HG03571 (cell line): ENCODE data around the gene CCNK.
A peak's percentile ranks its signal among the peaks of the same experiment; 100 is the strongest.

Experiments
- ATAC-seq: cut with Tn5 transposase; IDR thresholded peaks from one replicate; pipeline ENCODE4 v1.9.1; 2021; ENCODE audit not compliant: unreplicated experiment

Gene CCNK

DNA sequence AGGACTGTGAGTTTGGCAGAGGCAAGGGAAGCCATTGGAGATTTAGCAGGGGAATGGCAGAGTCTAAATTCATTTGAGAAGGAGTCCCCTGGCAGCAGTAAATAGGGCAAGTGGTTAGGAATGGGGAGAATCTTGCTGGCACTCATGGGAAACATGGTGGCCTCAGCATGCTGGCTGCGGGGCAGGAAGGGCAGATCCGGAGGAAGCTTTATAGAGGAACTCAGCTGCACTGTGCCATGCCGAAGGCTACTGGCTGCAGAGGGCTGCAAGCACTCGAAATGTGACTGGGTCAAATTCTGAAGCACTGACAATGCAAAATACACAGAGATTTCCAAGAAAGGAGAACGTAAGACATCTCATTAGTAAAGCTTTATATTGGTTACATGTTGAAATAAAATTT is 23.9 kb downstream of the CCNK start:
- ATAC-seq: no peak

DNA sequence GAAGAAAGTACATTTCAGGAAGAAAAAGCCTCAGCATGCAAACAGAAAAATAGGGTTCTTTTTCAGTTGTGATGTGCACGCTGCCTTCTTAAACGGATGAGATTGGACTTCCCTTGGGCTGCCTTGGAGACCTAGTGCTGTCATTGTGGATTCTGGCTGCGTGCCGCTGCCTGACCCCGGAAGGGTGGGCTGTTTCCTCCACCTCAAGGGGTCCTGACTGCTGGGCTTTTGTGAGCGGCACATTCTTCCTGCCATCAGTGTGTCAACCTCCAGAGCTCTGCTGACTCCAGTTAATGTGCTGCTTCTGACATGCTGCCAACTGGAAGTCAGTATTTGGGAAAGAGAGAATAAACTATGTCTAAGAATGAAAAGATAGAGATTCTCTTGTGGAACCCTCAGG is 25.1 kb downstream of the CCNK start:
- ATAC-seq: no peak

DNA sequence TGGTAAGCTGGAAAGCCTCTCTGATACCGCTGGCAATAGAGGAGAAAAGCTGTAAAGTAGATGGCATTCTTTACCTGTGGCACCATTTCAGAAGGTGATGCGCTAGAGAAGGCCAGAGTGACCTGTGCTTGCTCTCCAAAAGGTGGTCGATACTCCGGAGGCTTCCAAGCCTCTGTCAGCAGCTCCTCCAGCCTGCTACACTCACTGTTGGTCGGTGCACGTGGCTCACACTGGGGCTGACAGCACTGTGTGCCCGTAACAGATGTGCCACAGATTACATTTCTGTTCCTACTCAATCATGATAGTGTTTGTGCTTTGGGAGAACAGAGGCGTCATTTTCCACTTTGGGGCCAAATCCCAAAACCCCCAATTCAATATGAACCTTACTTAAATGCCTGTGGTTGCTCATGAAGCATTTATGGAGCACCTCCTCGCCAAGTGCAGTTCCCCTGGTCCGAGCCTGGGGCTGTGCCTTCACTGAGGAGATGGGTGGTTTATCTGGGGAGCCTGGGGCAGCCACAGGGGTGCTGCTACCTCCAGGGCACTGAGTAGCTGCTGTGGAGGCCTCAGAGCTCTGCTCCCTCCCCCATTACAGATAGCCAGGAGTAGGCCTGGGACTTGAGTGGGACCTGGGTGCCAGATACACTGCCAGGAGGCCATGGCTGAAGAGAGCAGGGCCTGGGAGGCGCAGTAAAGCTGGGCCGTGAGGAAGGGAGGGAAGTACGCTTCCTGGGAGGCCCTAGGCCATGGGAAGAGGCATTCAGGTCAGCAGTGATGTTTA is 26.8 kb downstream of the CCNK start:
- ATAC-seq: no peak

DNA sequence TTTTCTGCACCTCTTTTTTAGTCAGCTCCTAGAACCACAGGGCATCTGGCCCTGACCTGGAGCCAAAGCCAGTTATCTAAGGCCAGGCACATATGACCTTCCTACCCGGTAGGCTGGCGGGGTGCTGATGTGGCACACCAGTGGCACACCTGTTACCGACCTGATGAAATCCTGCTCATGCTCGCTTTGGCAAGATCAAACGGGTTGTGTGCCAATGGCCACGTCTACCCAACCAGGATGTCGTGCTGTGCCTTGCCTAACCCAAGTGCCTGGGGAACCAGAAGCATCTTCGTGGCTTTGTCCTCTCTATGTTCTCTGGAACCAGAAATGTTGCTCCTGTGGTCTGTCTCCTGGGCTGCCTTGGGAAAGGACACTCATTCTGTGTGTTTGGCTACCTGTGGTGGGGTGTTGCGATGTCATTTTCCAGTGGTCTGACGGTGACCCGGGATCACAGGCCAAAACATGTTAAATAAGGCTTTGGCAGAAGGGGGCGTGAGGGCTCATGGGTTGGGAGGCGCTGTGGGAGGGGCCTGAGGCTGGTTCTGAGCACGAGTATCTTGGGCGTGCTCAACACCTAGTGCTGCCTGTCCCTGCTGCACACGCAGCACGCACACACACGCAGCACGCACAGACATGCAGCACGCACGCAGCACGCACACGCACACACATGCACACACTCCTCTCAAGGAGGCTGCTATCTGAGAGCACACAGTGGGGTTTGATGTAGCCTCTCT is 27.9 kb downstream of the CCNK start:
- no peak for ATAC-seq

DNA sequence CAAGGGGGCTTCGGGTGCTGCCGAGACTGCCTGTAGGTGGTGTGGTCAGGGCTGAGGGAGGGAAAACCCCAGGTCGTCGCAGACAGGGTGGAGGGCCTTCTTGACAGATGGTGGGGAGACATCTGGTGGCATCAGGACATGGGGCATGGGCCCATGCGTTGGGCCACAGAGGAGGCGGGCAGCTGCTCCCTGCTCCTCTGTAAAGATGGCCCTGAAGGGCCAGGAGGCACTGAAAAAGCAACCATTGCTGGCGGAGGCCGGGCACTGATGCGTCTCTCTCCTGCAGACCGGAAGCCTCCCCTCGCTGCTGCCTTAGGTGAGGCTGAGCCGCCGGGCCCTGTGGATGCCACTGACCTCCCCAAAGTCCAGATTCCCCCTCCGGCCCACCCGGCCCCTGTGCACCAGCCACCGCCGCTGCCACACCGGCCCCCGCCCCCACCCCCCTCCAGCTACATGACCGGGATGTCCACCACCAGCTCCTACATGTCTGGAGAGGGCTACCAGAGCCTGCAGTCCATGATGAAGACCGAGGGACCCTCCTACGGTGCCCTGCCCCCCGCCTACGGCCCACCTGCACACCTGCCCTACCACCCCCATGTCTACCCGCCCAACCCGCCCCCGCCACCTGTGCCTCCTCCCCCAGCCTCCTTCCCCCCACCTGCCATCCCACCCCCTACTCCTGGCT is 28.8 kb downstream of the CCNK start:
- ATAC-seq: no peak

DNA sequence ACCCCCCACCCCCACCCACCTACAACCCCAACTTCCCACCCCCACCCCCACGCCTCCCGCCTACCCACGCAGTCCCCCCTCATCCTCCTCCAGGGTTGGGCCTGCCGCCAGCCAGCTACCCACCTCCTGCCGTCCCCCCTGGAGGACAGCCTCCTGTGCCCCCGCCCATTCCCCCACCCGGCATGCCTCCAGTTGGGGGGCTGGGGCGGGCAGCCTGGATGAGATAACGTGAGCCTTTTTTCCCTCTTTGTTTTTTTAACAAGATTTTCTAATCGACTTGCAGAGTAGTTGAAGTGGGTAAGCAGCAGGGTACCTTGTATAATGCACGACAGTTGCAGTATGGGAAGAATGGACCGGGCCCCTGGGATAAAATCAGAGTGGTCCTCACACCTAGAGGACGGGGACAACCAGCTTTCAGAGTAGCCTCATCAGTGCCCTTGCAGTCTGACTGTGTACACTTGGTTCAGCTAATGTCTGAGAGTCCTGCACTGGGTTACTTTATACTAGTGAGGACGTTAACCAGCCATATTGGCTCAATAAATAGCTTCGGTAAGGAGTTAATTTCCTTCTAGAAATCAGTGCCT is 29.4 kb downstream of the CCNK start:
- ATAC-seq: no peak

DNA sequence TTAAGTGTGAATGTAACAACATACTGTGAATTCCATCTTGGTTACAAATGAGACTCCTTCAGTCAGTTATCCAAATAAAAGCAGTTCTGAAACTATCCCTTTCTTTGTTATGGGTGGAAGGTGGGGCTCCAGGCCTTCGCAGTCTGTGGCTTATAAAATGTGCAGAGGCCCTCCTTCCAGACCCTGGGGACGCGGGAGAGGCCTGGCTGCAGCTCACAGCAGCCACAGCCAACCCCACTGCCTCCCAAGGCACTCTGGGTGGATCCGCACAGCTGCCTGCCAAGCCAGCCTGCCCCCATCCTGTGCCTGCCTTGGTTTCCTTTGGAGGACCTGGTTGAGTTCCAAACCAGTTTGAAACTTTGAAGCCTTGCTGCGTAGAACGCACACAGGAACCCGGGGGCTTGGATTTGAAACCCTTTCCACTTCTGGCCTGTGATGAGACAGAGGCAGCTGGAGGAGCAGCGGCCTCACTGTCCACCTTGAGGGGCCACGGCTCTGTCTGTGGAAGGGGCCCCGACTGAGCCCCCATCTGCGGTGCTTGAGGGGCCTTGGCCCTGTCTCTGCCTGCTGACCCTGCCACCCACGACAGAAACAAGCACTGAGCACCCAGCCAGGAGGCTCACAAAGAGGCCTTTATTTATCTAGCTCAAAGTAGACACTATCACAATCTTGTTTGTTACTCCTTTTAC is 30.4 kb downstream of the CCNK start:
- no peak for ATAC-seq

DNA sequence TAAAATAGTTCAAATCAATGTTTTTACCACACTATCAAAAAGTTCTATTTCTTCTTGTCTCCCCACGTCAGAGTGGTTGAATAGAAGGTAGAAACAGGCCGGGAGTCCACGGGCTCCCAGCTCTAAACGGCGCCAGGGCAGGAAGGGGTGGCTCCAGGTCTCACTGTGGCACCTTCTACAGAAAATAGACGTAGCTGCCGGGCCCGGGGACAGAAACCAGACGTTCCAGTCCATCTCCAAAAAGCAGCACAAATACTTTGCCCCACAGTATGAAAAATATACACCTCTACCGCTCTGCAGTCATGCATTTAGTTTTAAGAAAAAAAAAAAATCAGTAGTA is 30.9 kb downstream of the CCNK start:
- no peak for ATAC-seq

DNA sequence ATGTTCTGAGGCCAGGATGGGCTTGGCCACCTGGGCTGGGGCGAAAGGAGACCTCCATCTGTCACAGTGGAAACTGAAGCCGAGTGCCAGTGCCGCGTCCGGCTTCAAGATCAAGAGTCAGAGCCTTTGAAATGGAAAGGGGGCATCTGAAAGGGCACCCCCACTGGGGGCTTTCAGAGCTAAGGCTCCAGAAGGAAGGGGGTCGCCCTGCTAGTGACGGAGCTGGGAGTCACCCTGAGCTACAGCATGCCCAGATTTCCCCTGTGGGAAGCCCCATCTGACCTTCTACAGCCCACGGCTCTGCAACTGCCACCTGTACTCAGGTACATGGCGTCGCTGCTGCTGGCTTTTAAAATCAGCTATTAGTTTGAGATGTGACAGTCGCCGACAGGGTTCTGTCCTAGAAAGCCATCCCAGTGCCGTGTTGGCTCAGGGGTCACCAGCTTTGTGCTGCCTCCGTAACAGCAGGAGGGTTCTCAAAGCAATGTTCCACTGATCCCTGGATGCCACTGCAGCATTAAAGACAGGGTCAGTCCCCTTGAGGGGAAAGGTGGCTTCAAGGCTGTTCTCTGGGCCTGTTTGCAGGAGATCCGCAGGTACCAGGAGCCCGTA is 31.5 kb downstream of the CCNK start:
- no peak for ATAC-seq

DNA sequence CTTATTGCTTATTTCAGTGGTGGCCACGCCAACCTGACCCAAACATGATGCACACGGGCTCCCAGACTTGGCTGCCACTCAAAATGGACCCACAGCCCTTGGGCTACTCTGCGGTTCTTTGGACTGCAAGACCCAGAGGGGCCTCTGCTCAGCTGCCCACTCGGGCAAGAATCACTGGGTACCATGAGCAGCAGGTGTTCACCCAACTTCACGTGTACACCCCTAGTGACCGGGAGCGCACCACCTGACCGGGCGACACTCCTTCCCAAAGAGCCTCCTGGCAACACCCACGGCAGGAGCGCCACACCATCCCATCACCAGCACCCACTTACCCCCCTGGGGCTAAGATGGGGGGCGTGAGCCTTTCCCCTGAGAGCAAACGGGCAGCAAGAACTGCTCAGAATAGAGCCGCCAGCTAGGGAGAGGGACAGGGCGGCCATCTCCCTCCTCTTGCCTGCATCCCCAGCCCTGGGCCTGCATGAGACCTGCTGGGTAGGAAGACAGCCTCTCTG is 32.0 kb downstream of the CCNK start:
- no peak for ATAC-seq

DNA sequence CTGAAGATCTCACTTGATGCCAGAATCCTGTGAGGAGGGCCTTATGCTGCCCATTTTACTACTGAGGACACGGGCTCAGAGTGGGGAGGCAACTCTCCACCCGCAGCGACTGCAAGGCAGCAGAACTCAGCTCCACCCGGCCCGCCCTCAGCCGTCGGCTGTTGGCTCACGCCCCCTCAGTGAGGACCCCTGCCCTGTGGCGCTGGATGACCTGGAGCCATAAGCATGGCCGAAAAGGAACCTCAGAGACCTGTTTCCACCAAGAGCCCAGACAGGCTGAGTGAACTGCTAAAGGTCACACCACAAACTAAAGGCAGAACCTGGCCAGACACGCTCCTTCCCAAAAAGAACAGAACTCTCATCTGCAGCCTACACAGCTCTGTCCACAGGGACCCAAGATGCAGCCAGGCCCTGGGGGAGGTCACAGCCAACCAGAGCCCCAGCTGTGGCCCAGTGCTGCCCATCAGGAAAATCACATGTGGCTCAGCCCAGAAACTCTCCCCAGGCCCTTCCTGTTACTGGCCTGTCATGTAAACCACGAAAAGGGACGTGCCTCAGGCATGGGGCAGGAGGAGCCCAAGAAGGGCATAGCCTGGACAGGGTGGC is 32.8 kb downstream of the CCNK start:
- no peak for ATAC-seq

DNA sequence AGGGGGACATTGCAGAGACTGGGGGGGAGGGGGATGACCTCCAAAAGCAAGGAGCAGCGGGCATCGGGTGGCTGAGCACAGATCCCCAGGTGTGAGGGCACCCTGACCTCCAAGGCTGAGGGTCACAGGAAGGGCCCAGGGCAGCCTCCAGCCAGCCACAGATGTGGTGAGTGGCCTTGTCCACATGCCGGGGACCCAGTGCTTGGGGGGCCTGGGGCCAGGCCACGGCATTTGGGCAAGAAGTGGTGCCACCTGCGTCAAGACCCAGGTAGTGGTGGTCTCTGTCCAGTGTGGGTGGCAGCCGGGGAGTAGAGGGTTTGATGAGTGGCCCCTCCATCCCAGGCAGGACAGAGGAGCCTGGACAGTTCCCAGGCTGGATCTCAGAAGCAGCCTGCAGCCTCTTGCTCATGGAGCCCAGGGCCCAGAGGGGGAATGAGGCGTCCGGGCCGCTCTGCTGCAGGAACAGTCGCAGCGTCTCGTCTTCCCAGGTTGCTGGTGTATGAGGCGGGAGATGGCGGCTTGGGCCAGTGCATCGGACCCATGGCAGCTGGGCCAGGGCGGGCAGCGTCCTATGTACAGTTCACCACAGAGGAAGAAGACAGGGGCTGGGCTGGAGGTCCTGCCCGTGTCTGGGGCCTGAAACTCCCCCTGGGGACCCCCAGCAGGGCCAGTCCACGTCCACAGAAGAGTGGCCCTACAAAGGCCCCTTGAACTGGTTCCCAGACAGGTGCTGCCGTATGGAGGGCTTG is 33.5 kb downstream of the CCNK start:
- ATAC-seq: no peak

DNA sequence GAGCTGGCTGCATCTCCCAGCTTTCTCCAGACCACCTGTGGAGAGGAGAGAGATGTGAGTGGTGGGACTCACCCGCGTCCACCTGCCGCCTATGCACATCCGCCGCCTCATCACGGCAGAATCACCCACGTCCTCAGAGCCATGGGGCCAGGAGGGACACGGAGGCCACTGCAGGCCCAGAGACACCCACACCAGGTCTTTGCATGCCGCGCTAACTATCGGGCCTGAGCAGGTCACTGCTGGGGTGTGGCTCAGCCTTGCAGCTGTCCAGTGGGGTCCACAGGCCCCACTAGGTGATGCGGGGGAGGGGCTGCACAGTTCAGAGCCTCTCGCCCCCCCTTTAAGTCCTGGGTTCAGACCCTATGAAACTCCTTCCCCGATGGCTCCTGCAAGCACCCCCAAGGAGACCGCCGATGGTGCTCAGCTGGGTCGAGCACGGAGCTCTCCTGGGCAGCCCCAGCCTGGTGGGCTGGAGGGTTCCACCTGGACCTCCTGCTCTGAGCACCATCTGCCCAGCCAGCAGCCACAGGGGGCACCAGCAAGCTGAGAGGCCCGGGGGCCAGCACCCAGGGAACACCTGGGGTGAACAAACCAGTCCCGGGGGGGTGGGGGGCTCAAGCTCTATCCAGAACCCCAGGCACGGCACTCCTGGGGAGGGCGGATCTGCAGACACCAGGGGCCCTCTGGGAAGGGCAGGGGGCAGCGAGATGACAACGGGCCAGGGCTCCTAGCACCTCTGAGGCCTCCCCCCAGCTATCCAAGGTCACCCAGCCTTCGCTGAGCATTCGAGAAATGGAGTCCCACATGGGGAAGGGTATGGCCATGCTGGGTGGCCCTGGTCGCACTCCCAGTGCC is 34.3 kb downstream of the CCNK start:
- ATAC-seq: no peak

DNA sequence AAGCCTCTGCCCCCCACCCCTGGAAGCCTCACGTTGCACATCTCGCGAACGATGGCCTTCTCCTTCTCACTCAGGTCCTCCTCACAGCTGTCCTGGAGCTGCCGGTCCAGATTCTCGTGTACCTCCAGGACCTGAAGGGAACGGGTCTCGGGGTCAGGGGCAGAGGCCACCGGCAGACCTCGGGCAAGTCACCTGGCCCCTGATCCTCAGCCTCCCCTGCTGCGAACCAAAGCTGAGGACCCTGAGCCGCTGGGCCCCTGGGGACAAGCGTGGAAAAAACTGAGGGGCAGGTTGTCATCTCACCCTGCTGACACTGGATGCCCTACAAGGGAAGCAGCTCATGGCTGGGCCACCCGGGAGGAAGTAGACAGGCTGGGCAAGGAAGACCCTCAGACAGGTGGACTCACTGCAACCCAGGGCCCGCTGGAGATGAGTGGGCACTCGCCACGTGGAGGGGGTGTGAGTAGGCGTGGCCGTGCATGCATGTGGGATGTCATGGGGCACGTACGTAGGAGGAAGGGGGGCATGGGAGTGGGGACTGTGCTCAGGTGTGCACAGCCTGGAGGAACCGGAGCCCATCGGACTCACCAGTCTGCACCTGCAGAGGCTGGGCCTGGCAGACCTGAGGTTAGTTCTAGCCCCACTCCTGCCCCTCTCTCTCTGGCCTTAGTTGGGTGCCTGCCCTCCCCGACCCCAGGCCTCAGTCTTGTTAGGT is 35.1 kb downstream of the CCNK start:
- ATAC-seq: no peak

DNA sequence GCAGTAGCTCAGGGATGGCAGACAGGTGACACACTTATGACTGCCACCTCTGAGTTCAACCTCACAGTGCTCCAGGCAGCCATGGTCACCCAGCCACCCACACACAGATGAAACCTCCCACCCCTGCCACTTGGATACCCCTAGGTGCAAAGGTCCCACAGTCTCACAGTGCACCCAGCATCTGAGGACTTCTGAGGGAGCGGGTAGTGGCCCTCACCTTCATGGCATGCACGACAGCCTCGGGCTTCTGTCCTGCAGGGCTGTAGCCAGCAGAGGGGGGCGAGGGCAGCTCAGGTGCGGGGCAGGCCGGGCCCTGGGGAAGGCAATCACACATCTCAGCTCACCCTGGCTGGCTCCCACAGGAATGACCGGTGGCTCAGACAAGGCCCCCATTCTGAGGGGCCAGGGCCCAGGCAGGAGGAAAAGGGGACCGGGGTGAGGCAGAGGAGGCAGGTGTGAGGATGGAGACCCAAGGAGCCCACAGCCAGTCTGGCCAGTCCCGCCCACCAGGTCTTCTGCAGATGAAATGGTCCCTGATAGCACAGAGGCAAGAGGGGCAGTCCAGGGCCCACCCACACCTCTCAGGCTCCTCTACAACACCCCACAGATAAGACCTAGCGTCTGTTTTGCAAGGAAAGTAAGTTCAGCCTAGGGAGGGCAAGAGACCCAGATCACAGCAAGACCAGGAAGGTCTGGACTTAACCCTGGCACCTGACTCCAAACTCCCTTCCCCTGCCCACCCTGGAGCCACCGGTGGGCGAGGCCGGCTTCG is 35.8 kb downstream of the CCNK start:
- ATAC-seq: no peak

DNA sequence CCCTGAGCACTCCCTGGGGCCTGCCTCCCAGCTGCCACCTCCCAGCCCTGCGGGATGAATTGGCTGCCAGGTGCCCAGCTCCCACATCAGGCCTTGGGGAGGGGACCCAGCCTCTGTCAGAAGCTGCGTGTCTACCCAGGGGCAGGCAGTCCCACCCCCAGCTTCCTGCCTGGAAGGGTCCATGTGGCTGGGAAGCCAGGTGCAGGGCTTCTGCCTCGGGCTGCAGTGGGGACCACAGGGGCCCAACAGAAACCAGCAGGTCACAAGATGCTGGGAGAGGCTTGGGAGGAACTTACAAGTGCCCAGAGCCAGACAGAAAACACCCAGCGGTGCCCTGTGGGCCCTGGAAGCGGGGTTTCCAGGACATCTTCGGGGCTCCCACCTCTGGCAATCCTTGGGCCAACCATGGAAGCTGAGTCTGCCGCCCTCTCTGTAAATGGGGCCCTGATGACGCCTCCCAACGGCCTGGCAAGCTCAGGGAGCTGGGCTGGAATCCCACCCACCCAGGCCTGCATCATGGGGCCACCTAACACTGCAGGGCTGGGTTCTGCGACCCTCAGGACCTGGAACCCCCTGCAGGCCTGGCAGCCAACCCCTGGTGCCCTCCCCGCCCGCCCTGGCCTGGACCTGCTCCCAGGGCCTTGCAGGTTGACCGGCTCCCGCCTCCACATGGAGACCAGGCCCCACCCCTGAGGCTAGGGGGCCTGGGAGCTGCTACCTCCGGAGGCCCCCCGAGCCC is 36.6 kb downstream of the CCNK start:
- peak; percentile 12 for ATAC-seq
